BLaER1 treated with 17β-estradiol and CSF1 and Interleukin-3, amounts not matched to agents 10 nM and 100 nM (cell line): ENCODE data around the gene TWF2.
A peak's percentile ranks its signal among the peaks of the same experiment; 100 is the strongest.

Experiments
- H3K27ac ChIP-seq, 11 experiments: shearing (Covaris generic); formaldehyde crosslinking; 2 replicates each; pipeline ENCODE4 v1.8.1; 2022
- H3K27me3 ChIP-seq, 11 experiments: shearing (Covaris generic); formaldehyde crosslinking; 2 replicates each; pipeline ENCODE4 v1.8.1; 2022
- H3K36me3 ChIP-seq, 11 experiments: shearing (Covaris generic); formaldehyde crosslinking; 2 replicates each; pipeline ENCODE4 v1.8.1; 2022
- H3K4me1 ChIP-seq, 10 experiments: shearing (Covaris generic); formaldehyde crosslinking; 2 replicates each; pipeline ENCODE4 v1.8.1; 2022
- H3K4me2 ChIP-seq, 11 experiments: shearing (Covaris generic); formaldehyde crosslinking; 2 replicates each; pipeline ENCODE4 v1.8.1; 2022
- H3K4me3 ChIP-seq, 10 experiments: shearing (Covaris generic); formaldehyde crosslinking; 2 replicates each; pipeline ENCODE4 v1.8.1; 2022
- H3K9ac ChIP-seq, 11 experiments: shearing (Covaris generic); formaldehyde crosslinking; 2 replicates each; pipeline ENCODE4 v1.8.1; 2022
- H3K9me3 ChIP-seq, 11 experiments: shearing (Covaris generic); formaldehyde crosslinking; replicated peaks in 1 of 11; 2 replicates each; pipeline ENCODE4 v1.8.1; 2022
- H4K20me1 ChIP-seq, 11 experiments: shearing (Covaris generic); formaldehyde crosslinking; 2 replicates each; pipeline ENCODE4 v1.8.1; 2022
- Cebpa-rat ChIP-seq, 11 experiments: shearing (Covaris generic); IDR thresholded peaks; 2 replicates each; pipeline ENCODE4 v1.8.1; 2022

Gene TWF2

GRCh38 chr3:52246728-52247408, 7.9 kb upstream of the TWF2 start:
- Histone ChIP-seq H3K27me3 (no peaks in the 10 kb centered on the region), H3K36me3 (peaks cover 29 to 42% (median 40%) of the 10 kb centered on the region in 11 experiments; a peak in 21 of 22 replicates), H3K4me1 (peaks cover 58 to 100% (median 81%) of the 10 kb centered on the region in 10 experiments), H3K27ac (peak overlapping the region; percentile 80 to 92 (median 86); a peak in 21 of 22 replicates), H4K20me1 (peaks cover 0 to 25% (median 10%) of the 10 kb centered on the region in 11 experiments; a peak in 9 of 22 replicates), H3K9me3 (peaks cover 0 to 5% (median 0%) of the 10 kb centered on the region in 11 experiments; a peak in 2 of 22 replicates), H3K4me2 (peak overlapping the region; percentile 87 to 99 (median 95)), H3K4me3 (peak overlapping the region in 8 of 10 experiments; percentile 54 to 69 (median 60); a peak in 15 of 20 replicates), H3K9ac (peak overlapping the region; percentile 72 to 89 (median 80); a peak in 21 of 22 replicates)
- TF ChIP-seq Cebpa-rat (IDR thresholded peaks at IDR 0.05): no peak

GRCh38 chr3:52246264-52246620, 7.3 kb upstream of the TWF2 start:
- Histone ChIP-seq H3K4me2 (peak overlapping the region; percentile 87 to 99 (median 95)), H3K9ac (peak overlapping the region; percentile 72 to 89 (median 80)), H3K27ac (peak overlapping the region; percentile 80 to 92 (median 86)), H3K27me3 (no peaks in the 10 kb centered on the region), H3K4me1 (peaks cover 61 to 100% (median 81%) of the 10 kb centered on the region in 10 experiments), H3K36me3 (peaks cover 23 to 36% (median 34%) of the 10 kb centered on the region in 11 experiments; a peak in 21 of 22 replicates), H4K20me1 (peaks cover 0 to 25% (median 10%) of the 10 kb centered on the region in 11 experiments; a peak in 9 of 22 replicates), H3K9me3 (peaks cover 0 to 5% (median 0%) of the 10 kb centered on the region in 11 experiments; a peak in 2 of 22 replicates), H3K4me3 (peak overlapping the region; percentile 47 to 69 (median 59))
- no peak for TF ChIP-seq Cebpa-rat (IDR thresholded peaks at IDR 0.05)

GRCh38 chr3:52245322-52246263, 6.6 kb upstream of the TWF2 start, which contains the start of gene PPM1M:
TSS of gene PPM1M (plus strand) at chr3:52245759. CDS start at chr3:52245825, 66 bp downstream.
- Histone ChIP-seq H3K27ac (peak within 1 kb of the TSS; percentile 80 to 92 (median 86)), H4K20me1 (peaks cover 0 to 25% (median 10%) of the 10 kb centered on the region in 11 experiments; a peak in 9 of 22 replicates), H3K4me3 (peak within 1 kb of the TSS; percentile 47 to 69 (median 59)), H3K4me1 (peaks cover 61 to 100% (median 81%) of the 10 kb centered on the region in 10 experiments), H3K36me3 (peaks cover 17 to 29% (median 28%) of the 10 kb centered on the region in 11 experiments; a peak in 21 of 22 replicates), H3K27me3 (no peaks in the 10 kb centered on the region), H3K9me3 (peaks cover 0 to 5% (median 0%) of the 10 kb centered on the region in 11 experiments; a peak in 2 of 22 replicates), H3K9ac (peak within 1 kb of the TSS; percentile 72 to 89 (median 80)), H3K4me2 (peak within 1 kb of the TSS; percentile 87 to 99 (median 95))
- no peak for TF ChIP-seq Cebpa-rat (IDR thresholded peaks at IDR 0.05)

GRCh38 chr3:52243791-52244628, 5.1 kb upstream of the TWF2 start:
- Histone ChIP-seq H3K36me3 (peaks cover 2 to 13% (median 12%) of the 10 kb centered on the region in 11 experiments; a peak in 20 of 22 replicates), H3K4me3 (peak overlapping the region in 7 of 10 experiments; percentile 3 to 59 (median 16); a peak in 9 of 20 replicates), H3K4me1 (peaks cover 69 to 96% (median 84%) of the 10 kb centered on the region in 10 experiments), H3K27ac (peak overlapping the region; percentile 80 to 92 (median 86)), H3K4me2 (peak overlapping the region; percentile 87 to 99 (median 95)), H4K20me1 (peaks cover 0 to 13% (median 0%) of the 10 kb centered on the region in 11 experiments; a peak in 6 of 22 replicates), H3K9me3 (peaks cover 0 to 5% (median 0%) of the 10 kb centered on the region in 11 experiments; a peak in 2 of 22 replicates), H3K27me3 (no peaks in the 10 kb centered on the region), H3K9ac (peak overlapping the region; percentile 72 to 83 (median 80))
- peak; percentile 17 to 92 (median 74); a peak in 14 of 22 replicates for TF ChIP-seq Cebpa-rat (IDR thresholded peaks at IDR 0.05)

GRCh38 chr3:52242039-52242438, 3.1 kb upstream of the TWF2 start:
- Histone ChIP-seq H3K4me3 (no peak overlapping the region), H3K4me1 (peaks cover 80 to 89% (median 85%) of the 10 kb centered on the region in 10 experiments), H3K9me3 (peaks cover 0 to 5% (median 0%) of the 10 kb centered on the region in 11 experiments; a peak in 2 of 22 replicates), H3K27ac (peak overlapping the region in 7 of 11 experiments; percentile 21 to 97 (median 93); a peak in 10 of 22 replicates), H3K27me3 (no peaks in the 10 kb centered on the region), H4K20me1 (peaks cover under 1 to 16% (median 14%) of the 10 kb centered on the region in 11 experiments; a peak in 16 of 22 replicates), H3K36me3 (peaks cover 0 to under 1% (median 0%) of the 10 kb centered on the region in 11 experiments; a peak in 1 of 22 replicates), H3K4me2 (peak overlapping the region; percentile 21 to 99 (median 98); a peak in 12 of 22 replicates), H3K9ac (peak overlapping the region in 2 of 11 experiments; percentile 24 to 92; a peak in 2 of 22 replicates)
- no peak for TF ChIP-seq Cebpa-rat (IDR thresholded peaks at IDR 0.05)

GRCh38 chr3:52240886-52241370, 2.0 kb upstream of the TWF2 start:
- Histone ChIP-seq H3K27me3 (no peaks in the 10 kb centered on the region), H3K27ac (peak overlapping the region in 10 of 11 experiments; percentile 86 to 97 (median 94); a peak in 20 of 22 replicates), H3K9me3 (peaks cover 0 to 5% (median 0%) of the 10 kb centered on the region in 11 experiments; a peak in 2 of 22 replicates), H4K20me1 (peaks cover 10 to 27% (median 24%) of the 10 kb centered on the region in 11 experiments; a peak in 17 of 22 replicates), H3K4me2 (peak overlapping the region; percentile 93 to 99 (median 98)), H3K36me3 (peaks cover 0 to 6% (median 0%) of the 10 kb centered on the region in 11 experiments; a peak in 5 of 22 replicates), H3K4me1 (peaks cover 81 to 89% (median 84%) of the 10 kb centered on the region in 10 experiments), H3K4me3 (0 out of 20 replicates have a peak overlapping the region, but pooled peaks of 1 of the 10 experiments have one; percentile 94), H3K9ac (peak overlapping the region in 6 of 11 experiments; percentile 37 to 97 (median 94); a peak in 10 of 22 replicates)
- no peak for TF ChIP-seq Cebpa-rat (IDR thresholded peaks at IDR 0.05)
